Measurements from ENCODE around the gene ITIH3. TPM values are rescaled to one million over a fixed set of nuclear protein-coding genes. Genes with fewer than 3 reads are reported as not detected.
A peak's percentile ranks its signal among the peaks of the same experiment; 100 is the strongest.

ITIH3 gene
- total RNA-seq, 1 experiment from 2014 or later, result not detected

- DNase-seq, result peak; percentile 78
- Histone ChIP-seq H3K18ac (ENCODE audit: insufficient read length, low read depth, low read length) (no peak overlapping the region), H3K23ac (ENCODE audit: insufficient read length, low read depth, low read length) (no peak overlapping the region), H3K9me3 (ENCODE audit: control insufficient read depth, low read depth, low read length) (no peaks in the 10 kb centered on the region), H2BK5ac (ENCODE audit: insufficient read length, low read length) (no peak overlapping the region), H3K4me1 (ENCODE audit: insufficient read depth, low read length) (0 out of 2 replicates have a peak, but pooled peaks cover 4% of the 10 kb centered on the region), H3K14ac (ENCODE audit: insufficient read depth, low read length) (no peak overlapping the region), H2AFZ (ENCODE audit: low read length) (no peak overlapping the region), H3K79me2 (ENCODE audit: insufficient read depth, low read length) (no peaks in the 10 kb centered on the region), H2BK15ac (ENCODE audit: low read depth, low read length) (no peak overlapping the region), H3K79me1 (ENCODE audit: insufficient read depth, low read depth, low read length, poor library complexity, severe bottlenecking) (no peaks in the 10 kb centered on the region), H3K27ac (ENCODE audit: insufficient read length, low read depth, low read length) (no peak overlapping the region), H3T11ph (ENCODE audit: low read length) (no peak overlapping the region), H3K27me3 (ENCODE audit: insufficient read depth, low read length) (no peaks in the 10 kb centered on the region), H3K9ac (ENCODE audit: extremely low read depth, insufficient read length, low read length) (no peak overlapping the region), H3K23me2 (ENCODE audit: insufficient read length, low read depth, low read length, poor library complexity, severe bottlenecking) (no peaks in the 10 kb centered on the region), H3K4ac (ENCODE audit: low read depth, low read length) (no peak overlapping the region), H4K91ac (ENCODE audit: insufficient read length, low read depth, low read length) (no peak overlapping the region), H4K20me1 (ENCODE audit: control insufficient read depth, insufficient read depth, insufficient read length) (no peaks in the 10 kb centered on the region), H3K56ac (ENCODE audit: insufficient read length, low read depth, low read length) (no peak overlapping the region), H2BK12ac (ENCODE audit: insufficient read length, low read depth, low read length) (no peak overlapping the region), H2BK120ac (ENCODE audit: low read depth, low read length, poor library complexity, severe bottlenecking) (no peak overlapping the region), H2BK20ac (ENCODE audit: low read depth, low read length, poor library complexity, severe bottlenecking) (no peak overlapping the region), H4K8ac (replicated peaks; ENCODE audit: insufficient read length, low read depth, low read length) (no peak overlapping the region), H3K4me2 (ENCODE audit: insufficient read depth, insufficient read length, low read length) (no peak overlapping the region), H4K5ac (ENCODE audit: insufficient read length, low read depth, low read length) (no peak overlapping the region), H2AK5ac (ENCODE audit: insufficient read length, low read length) (no peak overlapping the region)
- Mint-ChIP-seq H3K4me1 (peaks cover 12 to 14% of the 10 kb centered on the region in 2 experiments), H3K4me3 (no peak overlapping the region; a peak in 1 of 5 replicates), H3K27ac (no peak overlapping the region; a peak in 1 of 7 replicates), H3K36me3 (ENCODE audit: insufficient read depth in 1 of 3, low read depth in 3 of 3) (no peaks in the 10 kb centered on the region; a peak in 1 of 7 replicates), H3K27me3 (ENCODE audit: low read depth) (no peaks in the 10 kb centered on the region), H3K9me3 (no peaks in the 10 kb centered on the region)
- peak; percentile 88 for TF ChIP-seq CTCF (conservative IDR thresholded peaks at IDR 0.05)
- no CpG with 5 or more reads among the region's 11 CpGs for WGBS (ENCODE audit: extremely low coverage, insufficient read length, low lambda C conversion rate)
These were observed 26.1 kb downstream of the ITIH3 start for GRCh38 chr3:52820736-52821135.

Data from H9 (cell line).